ENCODE measurements around the gene AQP2. TPM values are rescaled to one million over a fixed set of nuclear protein-coding genes. Genes with fewer than 3 reads are reported as not detected.
"Not testable (repeated sequence)": the region's sequence is repeated elsewhere in the genome, so short reads cannot be mapped to it uniquely, and the experiment has no call there.

AQP2 gene
- polyA plus RNA-seq, 4 donors = 0.04 TPM; not detected in 3

GRCh38 chr12:49989400-49989799 lies 38.9 kb downstream of the AQP2 start:
- not testable (repeated sequence) for H3K27ac ChIP-seq (ENCODE audit: low read depth in 1 of 3, low read length in 2 of 3); H3K4me1 ChIP-seq (ENCODE audit: control insufficient read depth in 3 of 3, insufficient read depth in 2 of 3, low read depth in 1 of 3, low read length in 2 of 3); FAIRE-seq; H3K4me3 ChIP-seq (ENCODE audit: low read depth in 1 of 3, low read length in 3 of 3); DNase-seq; H3K9me3 ChIP-seq (ENCODE audit: control insufficient read depth in 2 of 2, insufficient read depth in 1 of 2, low read depth in 1 of 2, low read length in 1 of 2); H3K27me3 ChIP-seq (ENCODE audit: control insufficient read depth in 3 of 3, insufficient read depth in 3 of 3, low read length in 3 of 3)
- peaks cover 0 to 17% (median 6%) of the 10 kb centered on the region in 3 donors for H3K36me3 ChIP-seq (ENCODE audit: control insufficient read depth in 3 of 3, insufficient read depth in 2 of 3, low read depth in 1 of 3, low read length in 3 of 3)
- 77 to 81% (median 80%) methylated on average over 2 of the region's 2 CpGs for WGBS, 3 donors

GRCh38 chr12:49990273-49990672 lies 39.7 kb downstream of the AQP2 start:
- no peak for DNase-seq
- H3K4me3 ChIP-seq (ENCODE audit: low read depth in 1 of 3, low read length in 3 of 3) = no peak overlapping the region
- peaks cover 0 to 20% (median 6%) of the 10 kb centered on the region in 3 donors for H3K36me3 ChIP-seq (ENCODE audit: control insufficient read depth in 3 of 3, insufficient read depth in 2 of 3, low read depth in 1 of 3, low read length in 3 of 3)
- H3K4me1 ChIP-seq (ENCODE audit: control insufficient read depth in 3 of 3, insufficient read depth in 2 of 3, low read depth in 1 of 3, low read length in 2 of 3) = peaks cover 0 to 5% (median 0%) of the 10 kb centered on the region in 3 donors
- WGBS, 3 donors = 86 to 97% (median 90%) methylated on average over 4 of the region's 4 CpGs
- H3K9me3 ChIP-seq (ENCODE audit: control insufficient read depth in 2 of 2, insufficient read depth in 1 of 2, low read depth in 1 of 2, low read length in 1 of 2) = no peaks in the 10 kb centered on the region
- H3K27ac ChIP-seq (ENCODE audit: low read depth in 1 of 3, low read length in 2 of 3) = no peak overlapping the region
- H3K27me3 ChIP-seq (ENCODE audit: control insufficient read depth in 3 of 3, insufficient read depth in 3 of 3, low read length in 3 of 3) = no peaks in the 10 kb centered on the region
- FAIRE-seq = no peak

GRCh38 chr12:49998453-49998852 lies 47.9 kb downstream of the AQP2 start:
- no peak overlapping the region for H3K4me3 ChIP-seq (ENCODE audit: low read depth in 1 of 3, low read length in 3 of 3)
- H3K4me1 ChIP-seq (ENCODE audit: control insufficient read depth in 3 of 3, insufficient read depth in 2 of 3, low read depth in 1 of 3, low read length in 2 of 3) = no peaks in the 10 kb centered on the region
- 89 to 95% (median 92%) methylated on average over 2 of the region's 2 CpGs for WGBS, 3 donors
- FAIRE-seq = no peak
- no peaks in the 10 kb centered on the region for H3K27me3 ChIP-seq (ENCODE audit: control insufficient read depth in 3 of 3, insufficient read depth in 3 of 3, low read length in 3 of 3)
- DNase-seq = no peak
- H3K27ac ChIP-seq (ENCODE audit: low read depth in 1 of 3, low read length in 2 of 3) = no peak overlapping the region
- H3K9me3 ChIP-seq (ENCODE audit: control insufficient read depth in 2 of 2, insufficient read depth in 1 of 2, low read depth in 1 of 2, low read length in 1 of 2) = no peaks in the 10 kb centered on the region
- peaks cover 3 to 37% (median 6%) of the 10 kb centered on the region in 3 donors for H3K36me3 ChIP-seq (ENCODE audit: control insufficient read depth in 3 of 3, insufficient read depth in 2 of 3, low read depth in 1 of 3, low read length in 3 of 3)

- peaks cover 3 to 21% (median 4%) of the 10 kb centered on the region in 3 donors for H3K36me3 ChIP-seq (ENCODE audit: control insufficient read depth in 3 of 3, insufficient read depth in 2 of 3, low read depth in 1 of 3, low read length in 3 of 3)
- FAIRE-seq (no peak), DNase-seq (no peak)
- H3K27ac ChIP-seq (ENCODE audit: low read depth in 1 of 3, low read length in 2 of 3) = no peak overlapping the region
- H3K9me3 ChIP-seq (ENCODE audit: control insufficient read depth in 2 of 2, insufficient read depth in 1 of 2, low read depth in 1 of 2, low read length in 1 of 2) = no peaks in the 10 kb centered on the region
- 78 to 90% (median 80%) methylated on average over 2 of the region's 2 CpGs for whole genome bisulfite sequencing, 3 donors
- no peaks in the 10 kb centered on the region for H3K27me3 ChIP-seq (ENCODE audit: control insufficient read depth in 3 of 3, insufficient read depth in 3 of 3, low read length in 3 of 3)
- no peaks in the 10 kb centered on the region for H3K4me1 ChIP-seq (ENCODE audit: control insufficient read depth in 3 of 3, insufficient read depth in 2 of 3, low read depth in 1 of 3, low read length in 2 of 3)
- no peak overlapping the region for H3K4me3 ChIP-seq (ENCODE audit: low read depth in 1 of 3, low read length in 3 of 3)
These were observed 53.1 kb downstream of the AQP2 start for GRCh38 chr12:50003595-50003994.

GRCh38 chr12:50004696-50005095 lies 54.2 kb downstream of the AQP2 start:
- no peaks in the 10 kb centered on the region for H3K4me1 ChIP-seq (ENCODE audit: control insufficient read depth in 3 of 3, insufficient read depth in 2 of 3, low read depth in 1 of 3, low read length in 2 of 3)
- no peak overlapping the region for H3K27ac ChIP-seq (ENCODE audit: low read depth in 1 of 3, low read length in 2 of 3)

GRCh38 chr12:50005175-50005574 lies 54.6 kb downstream of the AQP2 start:
- Histone ChIP-seq H3K36me3 (ENCODE audit: control insufficient read depth in 3 of 3, insufficient read depth in 2 of 3, low read depth in 1 of 3, low read length in 3 of 3) (peaks cover 0 to 16% (median 4%) of the 10 kb centered on the region in 3 donors), H3K4me3 (ENCODE audit: low read depth in 1 of 3, low read length in 3 of 3) (no peak overlapping the region), H3K27ac (ENCODE audit: low read depth in 1 of 3, low read length in 2 of 3) (no peak overlapping the region), H3K4me1 (ENCODE audit: control insufficient read depth in 3 of 3, insufficient read depth in 2 of 3, low read depth in 1 of 3, low read length in 2 of 3) (no peaks in the 10 kb centered on the region), H3K9me3 (ENCODE audit: control insufficient read depth in 2 of 2, insufficient read depth in 1 of 2, low read depth in 1 of 2, low read length in 1 of 2) (no peaks in the 10 kb centered on the region), H3K27me3 (ENCODE audit: control insufficient read depth in 3 of 3, insufficient read depth in 3 of 3, low read length in 3 of 3) (no peaks in the 10 kb centered on the region)
- DNase-seq (no peak), FAIRE-seq (no peak)
- WGBS, 3 donors = 77 to 98% (median 97%) methylated on average over 3 of the region's 3 CpGs

More at GRCh38 chr12:50004696-50005095, 54.2 kb downstream of the AQP2 start:
- DNase-seq (no peak), FAIRE-seq (no peak)
- peaks cover 0 to 18% (median 4%) of the 10 kb centered on the region in 3 donors for H3K36me3 ChIP-seq (ENCODE audit: control insufficient read depth in 3 of 3, insufficient read depth in 2 of 3, low read depth in 1 of 3, low read length in 3 of 3)
- no peaks in the 10 kb centered on the region for H3K27me3 ChIP-seq (ENCODE audit: control insufficient read depth in 3 of 3, insufficient read depth in 3 of 3, low read length in 3 of 3)
- no peak overlapping the region for H3K4me3 ChIP-seq (ENCODE audit: low read depth in 1 of 3, low read length in 3 of 3)
- H3K9me3 ChIP-seq (ENCODE audit: control insufficient read depth in 2 of 2, insufficient read depth in 1 of 2, low read depth in 1 of 2, low read length in 1 of 2) = no peaks in the 10 kb centered on the region

GRCh38 chr12:50006280-50006679 lies 55.7 kb downstream of the AQP2 start:
- Histone ChIP-seq H3K4me3 (ENCODE audit: low read depth in 1 of 3, low read length in 3 of 3) (no peak overlapping the region), H3K4me1 (ENCODE audit: control insufficient read depth in 3 of 3, insufficient read depth in 2 of 3, low read depth in 1 of 3, low read length in 2 of 3) (no peaks in the 10 kb centered on the region), H3K27me3 (ENCODE audit: control insufficient read depth in 3 of 3, insufficient read depth in 3 of 3, low read length in 3 of 3) (no peaks in the 10 kb centered on the region), H3K27ac (ENCODE audit: low read depth in 1 of 3, low read length in 2 of 3) (no peak overlapping the region), H3K36me3 (ENCODE audit: control insufficient read depth in 3 of 3, insufficient read depth in 2 of 3, low read depth in 1 of 3, low read length in 3 of 3) (peaks cover 0 to 9% (median 4%) of the 10 kb centered on the region in 3 donors), H3K9me3 (ENCODE audit: control insufficient read depth in 2 of 2, insufficient read depth in 1 of 2, low read depth in 1 of 2, low read length in 1 of 2) (no peaks in the 10 kb centered on the region)
- no peak for DNase-seq
- FAIRE-seq = no peak
- 90 to 98% (median 95%) methylated on average over 7 of the region's 7 CpGs for WGBS, 3 donors

- peaks cover 0 to 7% (median 4%) of the 10 kb centered on the region in 3 donors for H3K36me3 ChIP-seq (ENCODE audit: control insufficient read depth in 3 of 3, insufficient read depth in 2 of 3, low read depth in 1 of 3, low read length in 3 of 3)
- no peak for FAIRE-seq
- DNase-seq = no peak
- no peaks in the 10 kb centered on the region for H3K4me1 ChIP-seq (ENCODE audit: control insufficient read depth in 3 of 3, insufficient read depth in 2 of 3, low read depth in 1 of 3, low read length in 2 of 3)
- 77 to 86% (median 86%) methylated on average over 1 of the region's 1 CpG for WGBS, 3 donors
- no peaks in the 10 kb centered on the region for H3K27me3 ChIP-seq (ENCODE audit: control insufficient read depth in 3 of 3, insufficient read depth in 3 of 3, low read length in 3 of 3)
- no peak overlapping the region for H3K4me3 ChIP-seq (ENCODE audit: low read depth in 1 of 3, low read length in 3 of 3)
- no peaks in the 10 kb centered on the region for H3K9me3 ChIP-seq (ENCODE audit: control insufficient read depth in 2 of 2, insufficient read depth in 1 of 2, low read depth in 1 of 2, low read length in 1 of 2)
- H3K27ac ChIP-seq (ENCODE audit: low read depth in 1 of 3, low read length in 2 of 3) = no peak overlapping the region
These were observed 56.4 kb downstream of the AQP2 start for GRCh38 chr12:50006754-50007442.
